Prostate gland (tissue), 2 donors: Measurements from ENCODE around the gene CUX1.

ENCODE experiments used
- POLR2A ChIP-seq: fragments of 450-650 bp; IDR thresholded peaks from one replicate; pipeline ENCODE4 v1.6.1; 2016; ENCODE audit warnings: antibody characterized with exemption, mild to moderate bottlenecking
- TF ChIP-seq, protein P1 (sequence below), 4 experiments: fragments of 200-600 bp in 2 of 4; fragments of 450-650 bp in 2 of 4; sonication (generic) in 2 of 4; IDR thresholded peaks; 1 replicate in 3 of 4; 2 replicates in 1 of 4; pipeline ENCODE4 v1.5.1; 2016 to 2019; ENCODE audit warnings: antibody characterized with exemption in 4 of 4, mild to moderate bottlenecking in 2 of 4, moderate library complexity in 2 of 4

DNA sequence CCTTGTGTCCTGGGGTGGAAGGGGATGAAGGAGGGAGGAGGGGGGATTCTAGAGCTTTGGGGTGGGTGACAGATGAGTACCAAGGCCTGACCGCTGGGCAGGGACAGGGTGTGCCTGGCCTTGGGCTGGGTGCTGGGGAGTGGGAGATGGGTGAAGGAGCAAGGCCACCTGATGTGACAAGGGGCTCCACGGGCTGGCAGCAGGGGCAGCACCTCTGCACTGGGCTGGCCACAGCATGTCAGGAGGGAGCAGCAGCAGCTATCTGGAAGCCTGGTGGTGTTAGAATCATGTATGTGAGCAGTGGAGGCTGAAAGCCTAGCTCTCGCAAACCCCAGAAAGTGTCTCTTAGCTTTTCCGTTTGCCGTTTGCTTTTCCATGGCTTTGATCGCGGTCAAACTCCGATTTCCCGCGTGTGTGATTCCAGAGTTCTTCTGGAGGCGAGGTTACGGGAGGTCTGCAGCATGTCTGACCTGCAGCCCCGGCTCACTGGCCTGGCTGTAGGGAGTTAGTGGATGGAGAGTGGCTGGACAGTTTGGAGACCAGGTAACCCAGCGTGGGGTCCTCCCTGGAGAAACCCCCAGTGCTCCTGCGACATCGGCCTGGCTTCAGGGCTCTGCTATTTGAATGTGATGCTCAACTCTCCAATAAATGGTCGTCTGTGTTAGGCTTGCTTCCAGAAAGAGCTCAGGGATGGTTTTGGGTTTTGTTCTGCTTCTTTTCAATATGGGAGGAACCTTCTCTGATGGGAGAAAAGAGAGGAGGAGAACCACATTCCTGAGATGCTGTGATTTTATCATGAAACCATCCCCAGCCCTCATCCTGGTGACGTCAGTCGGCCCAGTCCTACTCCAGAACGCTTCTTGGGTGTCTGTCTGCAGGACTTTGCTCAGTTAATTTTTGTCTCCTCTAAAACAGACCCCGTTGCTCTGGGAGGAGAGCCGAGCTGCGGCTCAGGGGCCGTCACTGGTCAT, 105.5 kb downstream of the CUX1 start:
- TF ChIP-seq POLR2A, result no peak
- TF ChIP-seq, protein P1, sequence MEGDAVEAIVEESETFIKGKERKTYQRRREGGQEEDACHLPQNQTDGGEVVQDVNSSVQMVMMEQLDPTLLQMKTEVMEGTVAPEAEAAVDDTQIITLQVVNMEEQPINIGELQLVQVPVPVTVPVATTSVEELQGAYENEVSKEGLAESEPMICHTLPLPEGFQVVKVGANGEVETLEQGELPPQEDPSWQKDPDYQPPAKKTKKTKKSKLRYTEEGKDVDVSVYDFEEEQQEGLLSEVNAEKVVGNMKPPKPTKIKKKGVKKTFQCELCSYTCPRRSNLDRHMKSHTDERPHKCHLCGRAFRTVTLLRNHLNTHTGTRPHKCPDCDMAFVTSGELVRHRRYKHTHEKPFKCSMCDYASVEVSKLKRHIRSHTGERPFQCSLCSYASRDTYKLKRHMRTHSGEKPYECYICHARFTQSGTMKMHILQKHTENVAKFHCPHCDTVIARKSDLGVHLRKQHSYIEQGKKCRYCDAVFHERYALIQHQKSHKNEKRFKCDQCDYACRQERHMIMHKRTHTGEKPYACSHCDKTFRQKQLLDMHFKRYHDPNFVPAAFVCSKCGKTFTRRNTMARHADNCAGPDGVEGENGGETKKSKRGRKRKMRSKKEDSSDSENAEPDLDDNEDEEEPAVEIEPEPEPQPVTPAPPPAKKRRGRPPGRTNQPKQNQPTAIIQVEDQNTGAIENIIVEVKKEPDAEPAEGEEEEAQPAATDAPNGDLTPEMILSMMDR (IDR thresholded peaks at IDR 0.05), result no peak
